HEK293 (cell line): ENCODE results near the gene CMKLR1.

ENCODE experiments used
- SETDB1 ChIP-seq: IDR thresholded peaks from one replicate; pipeline ENCODE4 v1.6.1; 2017; ENCODE audit warnings: mild to moderate bottlenecking, low read length, moderate library complexity, mixed read lengths; ENCODE audit not compliant: insufficient read length
- ZNF138 ChIP-seq: fragments of 450-650 bp; formaldehyde crosslinking; IDR thresholded peaks from 2 replicates; pipeline ENCODE4 v1.5.1; 2016; ENCODE audit warnings: missing biosample characterization, missing genetic modification characterization, borderline replicate concordance
- ZNF140 ChIP-seq: fragments of 450-650 bp; formaldehyde crosslinking; IDR thresholded peaks from 2 replicates; pipeline ENCODE4 v1.5.1; 2016; ENCODE audit warnings: missing biosample characterization, missing genetic modification characterization
- ZNF248 ChIP-seq: fragments of 450-650 bp; formaldehyde crosslinking; IDR thresholded peaks from 2 replicates; pipeline ENCODE4 v1.5.1; 2017; ENCODE audit warnings: missing biosample characterization, missing genetic modification characterization
- ZNF530 ChIP-seq: fragments of 450-650 bp; formaldehyde crosslinking; IDR thresholded peaks from 2 replicates; pipeline ENCODE4 v1.5.1; 2016; ENCODE audit warnings: low read depth, missing biosample characterization, missing genetic modification characterization
- ZNF585B ChIP-seq: fragments of 450-650 bp; formaldehyde crosslinking; IDR thresholded peaks from 2 replicates; pipeline ENCODE4 v1.5.1; 2016; ENCODE audit warnings: missing biosample characterization, missing genetic modification characterization
- TF ChIP-seq, protein P1 (sequence below): fragments of 450-650 bp; formaldehyde crosslinking; IDR thresholded peaks from 2 replicates; pipeline ENCODE4 v1.5.1; 2016; ENCODE audit warnings: missing biosample characterization, missing genetic modification characterization
- TF ChIP-seq, protein P2 (sequence below): fragments of 450-650 bp; IDR thresholded peaks from 2 replicates; pipeline ENCODE4 v1.5.1; 2018; ENCODE audit warnings: missing biosample characterization, missing genetic modification characterization

DNA sequence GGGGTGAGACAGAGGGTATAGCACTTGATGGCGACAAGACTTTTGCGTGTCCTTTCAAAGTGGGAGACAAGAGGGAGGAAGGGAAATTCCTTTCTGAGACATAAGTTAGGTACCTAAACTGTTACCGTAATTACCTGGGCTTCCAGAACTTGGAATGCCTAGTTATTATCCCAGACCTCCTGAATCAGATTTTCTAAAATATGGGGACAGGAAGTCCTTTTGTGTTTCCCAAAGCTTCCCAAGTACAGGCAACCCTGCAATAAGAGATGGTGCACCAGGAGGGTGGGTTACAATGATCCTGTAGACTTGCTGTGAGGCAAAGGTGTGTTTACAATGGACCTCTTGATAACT lies 83.9 kb downstream of the CMKLR1 start:
- TF ChIP-seq ZNF138 (no peak), ZNF585B (tag by site-specific recombination) (no peak), ZNF140 (tag by site-specific recombination) (no peak), ZNF530 (tag by site-specific recombination) (no peak), ZNF248 (tag by site-specific recombination) (no peak), SETDB1 (no peak)
- TF ChIP-seq, protein P1, sequence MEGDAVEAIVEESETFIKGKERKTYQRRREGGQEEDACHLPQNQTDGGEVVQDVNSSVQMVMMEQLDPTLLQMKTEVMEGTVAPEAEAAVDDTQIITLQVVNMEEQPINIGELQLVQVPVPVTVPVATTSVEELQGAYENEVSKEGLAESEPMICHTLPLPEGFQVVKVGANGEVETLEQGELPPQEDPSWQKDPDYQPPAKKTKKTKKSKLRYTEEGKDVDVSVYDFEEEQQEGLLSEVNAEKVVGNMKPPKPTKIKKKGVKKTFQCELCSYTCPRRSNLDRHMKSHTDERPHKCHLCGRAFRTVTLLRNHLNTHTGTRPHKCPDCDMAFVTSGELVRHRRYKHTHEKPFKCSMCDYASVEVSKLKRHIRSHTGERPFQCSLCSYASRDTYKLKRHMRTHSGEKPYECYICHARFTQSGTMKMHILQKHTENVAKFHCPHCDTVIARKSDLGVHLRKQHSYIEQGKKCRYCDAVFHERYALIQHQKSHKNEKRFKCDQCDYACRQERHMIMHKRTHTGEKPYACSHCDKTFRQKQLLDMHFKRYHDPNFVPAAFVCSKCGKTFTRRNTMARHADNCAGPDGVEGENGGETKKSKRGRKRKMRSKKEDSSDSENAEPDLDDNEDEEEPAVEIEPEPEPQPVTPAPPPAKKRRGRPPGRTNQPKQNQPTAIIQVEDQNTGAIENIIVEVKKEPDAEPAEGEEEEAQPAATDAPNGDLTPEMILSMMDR (tag by site-specific recombination): no peak
- TF ChIP-seq, protein P2, sequence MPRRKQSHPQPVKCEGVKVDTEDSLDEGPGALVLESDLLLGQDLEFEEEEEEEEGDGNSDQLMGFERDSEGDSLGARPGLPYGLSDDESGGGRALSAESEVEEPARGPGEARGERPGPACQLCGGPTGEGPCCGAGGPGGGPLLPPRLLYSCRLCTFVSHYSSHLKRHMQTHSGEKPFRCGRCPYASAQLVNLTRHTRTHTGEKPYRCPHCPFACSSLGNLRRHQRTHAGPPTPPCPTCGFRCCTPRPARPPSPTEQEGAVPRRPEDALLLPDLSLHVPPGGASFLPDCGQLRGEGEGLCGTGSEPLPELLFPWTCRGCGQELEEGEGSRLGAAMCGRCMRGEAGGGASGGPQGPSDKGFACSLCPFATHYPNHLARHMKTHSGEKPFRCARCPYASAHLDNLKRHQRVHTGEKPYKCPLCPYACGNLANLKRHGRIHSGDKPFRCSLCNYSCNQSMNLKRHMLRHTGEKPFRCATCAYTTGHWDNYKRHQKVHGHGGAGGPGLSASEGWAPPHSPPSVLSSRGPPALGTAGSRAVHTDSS (tag by site-specific recombination): no peak
